GM18870 (cell line): ENCODE measurements around the gene CPO.
"Not testable (repeated sequence)": the region's sequence is repeated elsewhere in the genome, so short reads cannot be mapped to it uniquely, and the experiment has no call there.

ENCODE experiments used
- ATAC-seq: cut with Tn5 transposase; IDR thresholded peaks from one replicate; pipeline ENCODE4 v1.9.1; 2021; ENCODE audit warnings: moderate library complexity; ENCODE audit not compliant: unreplicated experiment

The CPO gene

GRCh38 chr2:206939340-206939739, at the start of gene CPO:
TSS of gene CPO (plus strand) at chr2:206939518. CDS start at chr2:206939600, 82 bp downstream.
- no peak for ATAC-seq

GRCh38 chr2:206890179-206890578, 49.1 kb upstream of the CPO start:
- ATAC-seq, result no peak

- no peak for ATAC-seq
Observed at GRCh38 chr2:206890926-206891325, 48.4 kb upstream of the CPO start.

GRCh38 chr2:206915121-206915520, 24.2 kb upstream of the CPO start:
- peak; percentile 67 for ATAC-seq

- ATAC-seq, result no peak
Observed at GRCh38 chr2:206918263-206918662, 21.1 kb upstream of the CPO start.

- no peak for ATAC-seq
Observed at GRCh38 chr2:206920310-206920709, 19.0 kb upstream of the CPO start.

GRCh38 chr2:206920951-206921350, 18.4 kb upstream of the CPO start:
- no peak for ATAC-seq

GRCh38 chr2:206921529-206921928, 17.8 kb upstream of the CPO start:
- ATAC-seq, result no peak

GRCh38 chr2:206935991-206936842, 3.1 kb upstream of the CPO start:
- no peak for ATAC-seq

GRCh38 chr2:206936843-206937230, 2.5 kb upstream of the CPO start:
- ATAC-seq, result no peak

GRCh38 chr2:206937555-206937954, 1.8 kb upstream of the CPO start:
- ATAC-seq, result peak; percentile 79

GRCh38 chr2:206940546-206940945, 1.2 kb downstream of the CPO start:
- no peak for ATAC-seq

GRCh38 chr2:206942592-206943478, 3.5 kb downstream of the CPO start:
- no peak for ATAC-seq

GRCh38 chr2:206953404-206953803, 14.1 kb downstream of the CPO start:
- not testable (repeated sequence) for ATAC-seq

- no peak for ATAC-seq
Observed at GRCh38 chr2:206955253-206955652, 15.9 kb downstream of the CPO start.

GRCh38 chr2:206958261-206958660, 18.9 kb downstream of the CPO start:
- no peak for ATAC-seq

GRCh38 chr2:206962966-206963365, 23.6 kb downstream of the CPO start:
- ATAC-seq, result no peak

- no peak for ATAC-seq
Observed at GRCh38 chr2:206968134-206969086, 29.1 kb downstream of the CPO start.

- ATAC-seq, result no peak
Observed at GRCh38 chr2:206969192-206969591, 29.9 kb downstream of the CPO start.

GRCh38 chr2:206970589-206971360, 31.5 kb downstream of the CPO start:
- no peak for ATAC-seq
